NCI-H748 treated with DMSO at 0.1 percent for 48 hours (cell line): ENCODE measurements around the gene SLC25A22.

Source experiments
- DNase-seq: peaks from one replicate; lab custom pipeline; 2025; lab: John Stamatoyannopoulos, UW

Gene SLC25A22

GRCh38 chr11:771617-772204 is 26.4 kb downstream of the SLC25A22 start:
- DNase-seq, result no peak

- no peak for DNase-seq
Measured at GRCh38 chr11:770642-771616, 27.2 kb downstream of the SLC25A22 start.

- no peak for DNase-seq
Measured at GRCh38 chr11:769887-770641, 28.0 kb downstream of the SLC25A22 start.

- no peak for DNase-seq
Measured at GRCh38 chr11:767238-767637, 30.8 kb downstream of the SLC25A22 start.

GRCh38 chr11:766936-767210 is 31.2 kb downstream of the SLC25A22 start:
- no peak for DNase-seq

GRCh38 chr11:766106-766935 is 31.8 kb downstream of the SLC25A22 start:
- DNase-seq, result no peak

- no peak for DNase-seq
Measured at GRCh38 chr11:765802-766091, 32.3 kb downstream of the SLC25A22 start.

- peak; percentile 18 for DNase-seq
Measured at GRCh38 chr11:765025-765801, 32.9 kb downstream of the SLC25A22 start.

GRCh38 chr11:764322-765024 is 33.6 kb downstream of the SLC25A22 start:
- DNase-seq, result no peak

GRCh38 chr11:763549-764321 is 34.3 kb downstream of the SLC25A22 start:
- no peak for DNase-seq

GRCh38 chr11:763073-763463 is 35.0 kb downstream of the SLC25A22 start:
- DNase-seq, result peak; percentile 47

- DNase-seq, result no peak
Measured at GRCh38 chr11:762421-763072, 35.5 kb downstream of the SLC25A22 start.

- no peak for DNase-seq
Measured at GRCh38 chr11:761526-762108, 36.5 kb downstream of the SLC25A22 start.

- DNase-seq, result no peak
Measured at GRCh38 chr11:760236-760635, 37.8 kb downstream of the SLC25A22 start.

GRCh38 chr11:749731-750130 is 48.4 kb downstream of the SLC25A22 start:
- DNase-seq, result no peak

- no peak for DNase-seq
Measured at GRCh38 chr11:748007-748359, 50.1 kb downstream of the SLC25A22 start.

- peak; percentile 87 for DNase-seq
Measured at GRCh38 chr11:747158-748006, 50.7 kb downstream of the SLC25A22 start, which contains the start of gene TALDO1. Gene TALDO1 (plus strand): TSS chr11:747464. CDS start chr11:747482, 18 bp downstream.
